Measurements from ENCODE around the gene SGPP1. TPM values are rescaled to one million over a fixed set of nuclear protein-coding genes. Genes with fewer than 3 reads are reported as not detected.
"Not testable (repeated sequence)": the region's sequence is repeated elsewhere in the genome, so short reads cannot be mapped to it uniquely, and the experiment has no call there.

The SGPP1 gene
- total RNA-seq, 1 experiment from 2014 or later = 17.1 TPM

DNA sequence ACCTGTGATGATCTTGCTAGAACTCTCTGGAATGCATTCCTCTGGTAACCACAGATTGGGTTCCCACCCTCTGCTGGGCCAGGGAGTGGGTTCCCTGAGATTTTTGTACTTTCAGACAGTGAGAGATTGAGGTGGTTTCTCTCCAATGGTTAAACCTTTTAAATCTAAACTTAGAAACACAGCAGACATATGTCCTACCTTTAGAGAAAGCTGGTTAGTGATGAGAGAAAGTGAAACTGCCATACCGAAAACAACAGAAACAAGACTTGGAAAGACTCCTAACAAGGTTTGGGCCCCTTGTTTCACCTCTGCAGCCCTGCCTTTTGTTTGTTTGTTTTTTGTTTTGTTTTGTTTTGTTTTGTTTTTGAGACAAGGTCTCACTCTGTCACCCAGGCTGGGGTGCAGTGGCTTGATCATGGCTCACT, 9.7 kb upstream of the SGPP1 start:
- no peak overlapping the region for H3K4me3 ChIP-seq
- H3K9me3 ChIP-seq = no peaks in the 10 kb centered on the region
- no peak for DNase-seq
- H3K36me3 ChIP-seq = no peaks in the 10 kb centered on the region
- no peaks in the 10 kb centered on the region for H3K27me3 ChIP-seq

DNA sequence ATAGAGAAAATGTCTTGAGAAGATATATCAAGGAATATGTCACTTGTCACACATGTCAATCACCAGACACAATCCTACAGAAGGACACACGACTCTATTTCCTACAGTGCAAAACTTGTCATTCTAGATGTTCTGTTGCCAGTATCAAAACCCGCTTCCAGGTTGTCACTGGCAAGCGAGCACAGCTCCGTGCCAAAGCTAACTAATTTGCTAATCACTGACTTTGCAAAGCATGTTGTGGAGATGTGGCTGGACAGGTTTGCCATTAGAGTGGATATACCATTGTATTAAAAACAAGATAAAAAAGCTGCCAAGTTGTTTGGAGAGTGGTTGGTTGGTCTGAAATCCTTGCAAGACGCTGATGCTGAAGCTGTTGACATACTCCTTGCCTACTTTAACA, 7.9 kb upstream of the SGPP1 start:
- no peak overlapping the region for H3K4me3 ChIP-seq
- H3K36me3 ChIP-seq = no peaks in the 10 kb centered on the region
- no peaks in the 10 kb centered on the region for H3K9me3 ChIP-seq
- DNase-seq = no peak
- H3K27me3 ChIP-seq = no peaks in the 10 kb centered on the region

DNA sequence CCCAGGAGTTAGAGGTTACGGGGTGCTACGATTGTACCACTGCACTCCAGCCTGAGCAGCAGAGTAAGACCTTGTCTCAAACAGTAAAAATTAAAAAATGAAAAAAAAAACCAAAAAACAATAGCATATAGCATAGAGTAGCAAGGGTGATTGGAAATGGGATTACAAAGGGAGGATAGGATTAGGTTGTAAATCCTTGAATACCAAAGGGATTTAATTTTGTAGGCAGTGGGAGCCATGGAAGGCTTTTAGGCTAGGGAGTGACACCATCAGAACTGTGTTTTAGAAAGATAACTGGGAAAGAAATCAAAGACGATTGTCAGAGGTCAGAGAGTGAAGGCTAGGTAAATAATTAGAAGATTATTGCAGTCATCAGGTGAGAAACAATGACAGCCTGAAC, 2.8 kb upstream of the SGPP1 start:
- DNase-seq = no peak
- H3K27me3 ChIP-seq = no peaks in the 10 kb centered on the region
- no peaks in the 10 kb centered on the region for H3K36me3 ChIP-seq
- no peaks in the 10 kb centered on the region for H3K9me3 ChIP-seq
- H3K4me3 ChIP-seq = no peak overlapping the region

DNA sequence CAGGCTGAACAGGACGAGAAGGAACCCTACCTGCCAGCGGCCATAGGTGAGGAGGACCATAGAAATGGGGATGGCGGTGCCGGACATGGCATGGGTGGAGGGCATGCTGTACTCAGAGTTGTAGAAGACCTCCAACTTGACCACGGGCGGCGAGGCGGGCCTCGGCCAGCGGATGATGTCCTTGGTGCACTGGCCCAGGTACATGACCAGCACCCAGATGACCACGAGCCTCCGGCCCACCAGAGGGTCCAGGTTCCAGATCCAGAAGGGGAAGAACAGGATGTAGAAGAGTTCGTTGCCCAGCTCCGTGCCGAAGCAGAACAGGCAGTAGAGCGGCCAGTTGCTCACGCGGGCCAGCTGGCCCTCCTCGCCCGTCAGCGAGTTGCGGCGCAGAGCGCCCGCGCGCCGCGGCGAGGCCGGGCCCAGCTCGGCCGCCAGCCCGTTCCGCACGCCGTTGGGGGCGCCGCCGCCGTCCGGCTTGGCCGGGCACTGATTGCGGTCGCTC, 582 bp downstream of the SGPP1 start:
- Histone ChIP-seq H3K36me3 (no peaks in the 10 kb centered on the region), H3K4me3 (peak overlapping the region; percentile 71), H3K9me3 (no peaks in the 10 kb centered on the region), H3K27me3 (no peaks in the 10 kb centered on the region)
- peak; percentile 41 for DNase-seq

DNA sequence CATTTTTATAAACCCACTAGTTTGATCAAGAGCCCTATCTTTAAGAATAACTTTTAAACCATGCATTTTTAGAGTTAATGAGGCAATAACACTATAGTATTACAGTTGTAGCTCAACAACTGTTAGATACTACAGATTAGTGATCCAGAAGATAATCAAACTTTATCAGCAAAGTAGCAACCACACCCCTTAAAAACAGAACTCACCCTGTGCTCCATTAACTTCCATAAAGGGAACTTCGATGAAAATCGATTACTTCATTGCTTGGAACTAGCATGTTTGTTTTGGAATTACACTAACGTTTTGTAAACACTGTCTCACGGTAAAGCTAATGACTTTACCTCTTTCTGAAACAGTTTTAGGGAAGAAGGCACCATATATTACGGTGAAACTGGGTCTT, 1.4 kb downstream of the SGPP1 start:
- H3K9me3 ChIP-seq = no peaks in the 10 kb centered on the region
- H3K4me3 ChIP-seq = peak overlapping the region; percentile 71
- no peaks in the 10 kb centered on the region; the same call in 1 of the 2 replicates for H3K36me3 ChIP-seq
- H3K27me3 ChIP-seq = no peaks in the 10 kb centered on the region
- no peak for DNase-seq

DNA sequence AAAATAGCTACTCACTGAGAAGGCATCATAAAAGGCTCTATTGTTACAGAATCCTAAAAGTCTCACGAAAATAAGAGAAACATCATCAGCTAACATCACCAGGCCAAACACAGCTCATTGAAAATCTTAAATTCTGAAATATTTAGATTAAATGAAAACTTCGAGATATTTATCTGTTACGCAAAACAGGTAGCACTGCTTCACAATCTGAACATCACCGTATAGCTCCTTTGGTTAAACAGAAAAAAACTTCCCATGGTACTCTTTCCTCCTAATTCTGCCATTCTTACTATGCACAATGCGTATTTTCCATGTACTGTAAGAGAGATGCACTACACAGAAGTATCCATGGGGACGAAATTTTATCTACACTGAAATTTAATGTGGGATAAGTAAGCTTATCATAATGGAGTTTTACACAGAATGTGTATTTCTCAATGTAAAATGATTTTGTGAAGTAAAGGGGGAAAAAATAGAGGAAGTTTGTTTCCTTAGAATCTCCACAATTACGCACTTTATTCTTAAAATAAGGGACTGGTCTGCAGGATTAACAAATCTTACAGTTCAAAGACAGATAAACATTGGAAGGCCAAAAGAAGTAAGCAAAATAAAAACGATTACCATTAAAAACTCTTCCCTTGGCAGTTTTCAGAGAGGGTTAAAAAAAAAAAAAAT, 1.9 kb downstream of the SGPP1 start:
- H3K36me3 ChIP-seq = no peaks in the 10 kb centered on the region; the same call in none of the 2 replicates
- no peak for DNase-seq
- H3K9me3 ChIP-seq = no peaks in the 10 kb centered on the region
- H3K27me3 ChIP-seq = no peaks in the 10 kb centered on the region
- peak overlapping the region; percentile 71 for H3K4me3 ChIP-seq

DNA sequence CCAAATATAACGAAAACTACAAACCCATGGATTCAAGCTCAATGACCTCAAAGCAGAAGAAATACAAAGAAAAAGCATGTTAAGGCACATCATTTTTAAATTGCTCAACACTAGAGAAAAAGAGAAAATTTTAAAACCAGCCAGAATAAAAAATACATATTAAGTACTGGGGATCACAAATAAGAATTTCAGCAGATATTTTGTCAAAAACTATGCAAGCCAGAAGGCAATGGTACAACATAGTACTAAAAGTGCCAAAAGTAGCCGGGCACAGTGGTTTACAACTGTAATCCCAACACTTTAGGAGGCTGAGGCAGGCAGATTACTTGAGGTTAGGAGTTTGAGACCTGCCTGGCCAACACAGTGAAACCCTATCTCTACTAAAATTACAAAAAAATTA, 10.2 kb downstream of the SGPP1 start:
- DNase-seq = no peak
- Histone ChIP-seq H3K27me3 (no peaks in the 10 kb centered on the region), H3K36me3 (peaks cover 2% of the 10 kb centered on the region), H3K4me3 (no peak overlapping the region), H3K9me3 (peaks cover 11% of the 10 kb centered on the region)

DNA sequence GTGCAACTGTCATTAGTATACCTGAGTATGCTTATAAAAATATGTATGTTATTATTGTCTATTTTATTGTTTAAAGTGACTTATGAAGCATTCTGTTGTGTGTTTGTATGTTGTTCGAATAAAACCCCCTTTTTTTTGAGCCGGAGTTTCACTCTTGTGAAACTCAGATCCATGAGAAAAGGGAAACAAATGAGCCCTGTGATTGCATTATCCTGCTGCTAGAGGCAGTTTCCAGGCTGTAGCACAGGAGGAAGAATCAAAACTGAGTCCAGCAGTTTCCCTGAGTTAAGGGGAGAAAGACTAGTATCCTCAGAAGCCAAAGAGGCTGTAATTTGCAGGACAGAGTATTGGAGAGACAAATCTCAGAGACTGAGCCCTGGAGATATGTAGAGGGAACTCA, 12.5 kb downstream of the SGPP1 start:
- DNase-seq = no peak
- Histone ChIP-seq H3K4me3 (no peak overlapping the region), H3K27me3 (no peaks in the 10 kb centered on the region), H3K9me3 (peaks cover 11% of the 10 kb centered on the region), H3K36me3 (peaks cover 2% of the 10 kb centered on the region)

DNA sequence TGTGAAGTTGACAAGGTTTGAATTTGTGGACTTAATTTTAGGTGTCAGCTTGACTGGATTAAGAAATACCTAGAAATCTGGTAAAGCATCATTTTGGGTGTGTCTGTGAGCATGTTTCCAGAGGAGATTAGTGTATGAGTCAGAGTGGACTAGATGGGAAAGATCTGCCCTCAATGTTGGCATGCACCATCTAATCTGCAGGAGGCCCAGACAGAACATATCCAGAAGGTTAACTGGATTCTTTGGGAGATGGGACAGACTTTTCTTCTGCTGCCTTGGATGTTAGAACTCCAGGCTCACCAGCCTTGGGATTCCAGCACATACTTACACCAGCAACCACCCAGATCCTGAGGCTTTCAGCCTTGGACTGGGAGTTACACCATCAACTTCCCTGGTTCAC, 14.1 kb downstream of the SGPP1 start:
- Histone ChIP-seq H3K9me3 (peaks cover 11% of the 10 kb centered on the region), H3K36me3 (peaks cover 2% of the 10 kb centered on the region; the same call in 1 of the 2 replicates), H3K4me3 (no peak overlapping the region), H3K27me3 (no peaks in the 10 kb centered on the region)
- DNase-seq = peak; percentile 53

DNA sequence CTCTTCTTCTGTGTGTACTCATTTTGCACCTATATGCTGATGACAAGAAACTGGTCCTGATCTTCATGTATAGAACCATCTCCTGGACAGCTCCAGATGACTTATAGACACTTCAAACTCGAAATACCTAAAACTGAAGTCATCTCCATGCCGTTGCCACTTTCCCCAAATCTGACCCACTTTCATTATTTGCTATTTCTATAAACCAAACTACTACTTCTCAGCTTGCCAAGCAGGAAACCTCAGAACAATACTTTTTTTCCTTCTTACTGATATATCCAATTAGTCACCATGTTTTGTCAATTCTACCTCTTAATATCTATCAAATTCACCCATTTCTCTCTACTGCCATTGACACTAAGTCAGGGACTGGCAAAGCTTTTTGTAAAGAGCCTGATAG, 14.8 kb downstream of the SGPP1 start:
- peaks cover 5% of the 10 kb centered on the region for H3K9me3 ChIP-seq
- peaks cover 2% of the 10 kb centered on the region; the same call in 1 of the 2 replicates for H3K36me3 ChIP-seq
- DNase-seq = no peak
- no peaks in the 10 kb centered on the region for H3K27me3 ChIP-seq
- no peak overlapping the region for H3K4me3 ChIP-seq

DNA sequence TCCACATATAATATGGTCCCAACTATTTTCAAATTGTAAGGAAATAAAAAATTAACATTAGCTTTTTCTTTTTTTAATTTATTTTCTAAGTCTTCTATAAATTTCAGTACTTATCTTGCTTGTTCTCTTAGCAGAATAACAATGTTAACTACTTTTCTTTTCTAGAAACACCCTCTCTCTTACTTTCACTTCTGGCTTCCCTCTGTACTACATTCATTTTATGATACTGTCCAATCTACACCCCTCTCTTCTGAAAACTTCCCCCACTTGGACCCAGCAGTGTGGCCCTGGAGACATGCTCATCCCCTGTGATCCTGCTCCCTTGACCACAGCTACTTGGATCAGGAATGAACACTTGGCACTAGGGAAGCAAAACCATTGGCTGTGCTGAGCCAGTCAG, 15.7 kb downstream of the SGPP1 start:
- DNase-seq = no peak
- H3K4me3 ChIP-seq = no peak overlapping the region
- peaks cover 2% of the 10 kb centered on the region; the same call in 1 of the 2 replicates for H3K36me3 ChIP-seq
- peaks cover 3% of the 10 kb centered on the region for H3K9me3 ChIP-seq
- no peaks in the 10 kb centered on the region for H3K27me3 ChIP-seq

DNA sequence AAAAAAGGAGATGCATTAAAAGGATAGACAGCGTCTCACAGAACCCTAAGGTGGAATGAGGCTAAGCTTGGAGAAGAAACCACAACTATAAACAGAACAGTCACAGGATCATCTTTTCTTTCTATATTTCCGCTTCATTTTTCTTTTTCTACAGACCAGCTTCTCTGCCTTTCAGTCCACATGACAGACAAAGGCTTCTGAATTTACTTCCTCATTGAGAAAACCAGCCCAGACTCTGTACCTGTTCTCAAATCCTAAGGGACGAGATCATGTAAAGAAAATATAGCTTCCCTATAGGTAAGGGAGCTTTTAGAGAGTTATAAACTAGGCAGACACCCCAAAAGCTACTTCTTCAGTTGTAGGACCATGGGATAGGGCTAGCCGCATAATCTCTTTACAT, 17.4 kb downstream of the SGPP1 start:
- no peaks in the 10 kb centered on the region for H3K27me3 ChIP-seq
- H3K36me3 ChIP-seq = no peaks in the 10 kb centered on the region; the same call in 1 of the 2 replicates
- no peak overlapping the region for H3K4me3 ChIP-seq
- peaks cover 2% of the 10 kb centered on the region for H3K9me3 ChIP-seq
- DNase-seq = no peak

DNA sequence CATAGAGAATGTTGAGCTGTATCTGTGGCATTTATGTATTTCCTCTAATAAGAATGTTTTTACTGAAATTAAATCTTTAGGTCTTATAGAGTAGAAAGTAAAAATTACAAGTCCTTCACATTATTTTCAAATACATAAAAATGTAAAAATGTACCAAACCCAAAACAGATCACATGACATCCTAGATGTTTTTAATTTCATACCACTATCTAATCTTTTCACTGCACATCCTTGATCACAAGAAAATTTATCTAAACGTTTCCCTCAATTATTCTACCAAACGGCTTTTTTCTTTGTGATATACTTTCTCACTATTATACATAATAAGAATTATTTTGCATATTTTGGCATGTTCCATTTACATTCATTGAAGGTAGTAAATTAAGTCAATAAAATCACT, 18.3 kb downstream of the SGPP1 start:
- Histone ChIP-seq H3K36me3 (no peaks in the 10 kb centered on the region), H3K9me3 (no peaks in the 10 kb centered on the region; the same call in 1 of the 2 replicates), H3K27me3 (no peaks in the 10 kb centered on the region), H3K4me3 (no peak overlapping the region)
- DNase-seq = no peak

DNA sequence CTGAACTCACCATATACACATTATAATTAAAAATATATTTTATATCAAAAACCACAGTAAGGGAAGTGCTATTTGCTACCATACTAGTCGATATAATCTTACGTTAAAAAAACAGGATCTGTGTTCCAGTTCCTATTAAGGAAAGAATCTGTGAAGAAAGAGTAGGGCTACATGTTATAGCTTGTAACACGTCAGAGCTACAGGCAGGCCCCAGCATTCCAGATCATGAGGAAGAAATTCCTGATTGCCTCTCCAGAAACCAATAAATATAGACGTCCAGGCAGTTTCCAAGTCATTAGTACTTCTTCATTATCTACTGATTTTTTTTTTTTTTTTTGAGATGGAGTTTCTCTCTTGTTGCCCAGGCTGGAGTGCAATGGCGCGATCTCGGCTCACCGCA, 20.6 kb downstream of the SGPP1 start:
- Histone ChIP-seq H3K36me3 (no peaks in the 10 kb centered on the region), H3K27me3 (no peaks in the 10 kb centered on the region), H3K4me3 (no peak overlapping the region), H3K9me3 (no peaks in the 10 kb centered on the region)
- no peak for DNase-seq

DNA sequence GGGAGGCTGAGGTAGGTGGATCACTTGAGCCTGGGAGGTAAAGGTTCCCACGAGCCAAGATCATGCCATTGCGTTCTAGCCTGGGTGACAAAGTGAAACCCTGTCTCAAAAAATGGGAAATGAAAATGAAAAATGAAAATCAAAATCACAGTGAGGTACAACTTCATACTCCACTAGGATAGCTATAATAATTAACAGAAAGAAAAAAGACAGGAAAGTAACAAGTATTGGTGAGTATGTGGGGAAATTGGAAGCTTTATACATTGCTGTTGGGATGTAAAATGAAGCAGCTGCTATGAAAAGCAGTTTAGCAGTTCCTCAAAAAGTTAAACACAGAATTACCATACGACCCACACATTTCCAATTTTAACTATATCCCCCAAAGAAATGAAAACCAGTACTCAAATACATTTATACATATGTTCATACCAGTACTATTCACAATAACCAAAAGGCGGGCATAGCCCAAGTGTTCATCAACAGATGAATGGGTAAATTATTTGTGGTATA, 22.2 kb downstream of the SGPP1 start:
- H3K36me3 ChIP-seq = no peaks in the 10 kb centered on the region
- no peaks in the 10 kb centered on the region for H3K27me3 ChIP-seq
- H3K4me3 ChIP-seq = no peak overlapping the region
- no peak for DNase-seq
- no peaks in the 10 kb centered on the region for H3K9me3 ChIP-seq

DNA sequence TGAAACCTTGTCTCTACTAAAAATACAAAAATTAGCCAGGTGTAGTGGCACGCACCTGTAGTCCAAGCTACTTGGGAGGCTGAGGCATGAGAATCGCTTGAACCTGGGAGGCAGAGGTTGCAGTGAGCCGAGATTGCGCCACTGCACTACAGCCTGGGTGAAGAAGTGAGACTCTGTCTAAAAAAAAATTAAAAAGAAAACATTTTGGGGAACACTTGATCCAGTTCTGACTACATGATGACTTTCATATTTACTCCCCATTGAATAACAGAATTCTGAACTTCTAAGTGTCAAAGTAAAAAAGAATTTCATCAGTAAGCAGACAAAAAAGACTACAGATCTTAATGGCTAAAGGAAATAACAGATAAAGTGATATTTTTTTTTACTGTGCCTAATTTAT, 25.3 kb downstream of the SGPP1 start:
- DNase-seq, H3K27me3 ChIP-seq: not testable (repeated sequence)

DNA sequence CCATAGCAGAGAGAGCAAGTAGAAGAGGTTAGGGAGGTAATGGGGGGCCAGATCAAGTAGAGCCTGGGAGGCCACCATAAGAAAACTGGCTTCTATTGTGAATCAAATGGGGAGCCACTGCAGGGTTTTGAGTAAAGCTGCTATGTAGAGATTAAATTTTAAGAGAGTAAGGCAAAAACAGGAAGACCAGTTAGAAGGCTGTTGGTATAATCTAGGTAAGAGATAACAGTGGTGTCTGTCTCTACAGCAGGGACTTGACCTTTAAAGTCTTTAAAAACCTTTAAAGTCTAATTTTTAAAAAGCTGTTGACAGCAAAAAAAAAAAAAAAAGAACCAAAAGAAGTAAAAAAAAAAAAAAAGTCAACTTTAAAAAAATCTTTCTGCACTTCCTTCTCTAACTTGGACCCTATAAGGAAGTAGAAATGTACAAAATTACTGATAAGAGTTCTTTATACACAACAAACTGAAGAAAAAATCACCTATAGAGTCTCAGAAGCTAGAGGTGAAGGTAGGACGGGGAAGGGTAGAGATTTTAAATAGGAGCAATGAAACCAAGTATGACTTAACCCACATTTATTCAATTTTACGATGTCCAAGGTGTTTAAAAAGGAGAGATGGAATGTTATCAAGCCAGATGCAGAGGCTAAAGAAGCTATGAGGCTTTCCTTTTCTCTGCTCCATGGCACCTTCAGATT, 26.1 kb downstream of the SGPP1 start:
- Histone ChIP-seq H3K4me3 (no peak overlapping the region), H3K36me3 (no peaks in the 10 kb centered on the region), H3K9me3 (no peaks in the 10 kb centered on the region), H3K27me3 (no peaks in the 10 kb centered on the region)
- no peak for DNase-seq

More for the DNA sequence above, 25.3 kb downstream of the SGPP1 start:
- not testable (repeated sequence) for H3K9me3 ChIP-seq, H3K36me3 ChIP-seq, H3K4me3 ChIP-seq

All from MG63 (cell line).